ENCODE measurements around the gene QARS1.

The QARS1 gene

GRCh38 chr3:49120438-49121131 lies 16.0 kb upstream of the QARS1 start, which contains the start of gene USP19:
TSS of gene USP19 (minus strand) at chr3:49120823. CDS start at chr3:49119145, 1,678 bp downstream.
- in situ Hi-C loops (cut with MboI; ENCODE audit: low sequenced_read_pairs) = no loop called here

GRCh38 chr3:49120096-49120437 lies 15.5 kb upstream of the QARS1 start:
- in situ Hi-C loops (cut with MboI; ENCODE audit: low sequenced_read_pairs) = no loop called here

GRCh38 chr3:49119439-49119838 lies 14.9 kb upstream of the QARS1 start:
- in situ Hi-C loops (cut with MboI; ENCODE audit: low sequenced_read_pairs) = no loop called here

GRCh38 chr3:49119036-49119435 lies 14.5 kb upstream of the QARS1 start:
- in situ Hi-C loops (cut with MboI; ENCODE audit: low sequenced_read_pairs) = no loop called here

- in situ Hi-C loops (cut with MboI; ENCODE audit: low sequenced_read_pairs) = no loop called here
Observed at GRCh38 chr3:49112262-49112661, 7.7 kb upstream of the QARS1 start.

GRCh38 chr3:49111347-49111746 lies 6.8 kb upstream of the QARS1 start:
- in situ Hi-C loops (cut with MboI; ENCODE audit: low sequenced_read_pairs) = no loop called here

GRCh38 chr3:49110780-49111179 lies 6.2 kb upstream of the QARS1 start:
- in situ Hi-C loops (cut with MboI; ENCODE audit: low sequenced_read_pairs) = no loop called here

- in situ Hi-C loops (cut with MboI; ENCODE audit: low sequenced_read_pairs) = no loop called here
Observed at GRCh38 chr3:49108346-49108745, 3.8 kb upstream of the QARS1 start.

- in situ Hi-C loops (cut with MboI; ENCODE audit: low sequenced_read_pairs) = no loop called here
Observed at GRCh38 chr3:49104052-49104426, 518 bp downstream of the QARS1 start.

- in situ Hi-C loops (cut with MboI; ENCODE audit: low sequenced_read_pairs) = no loop called here
Observed at GRCh38 chr3:49100046-49100615, 4.4 kb downstream of the QARS1 start.

GRCh38 chr3:49098910-49099630 lies 5.5 kb downstream of the QARS1 start:
- in situ Hi-C loops (cut with MboI; ENCODE audit: low sequenced_read_pairs) = no loop called here

GRCh38 chr3:49098429-49098828 lies 6.1 kb downstream of the QARS1 start:
- in situ Hi-C loops (cut with MboI; ENCODE audit: low sequenced_read_pairs) = no loop called here

- in situ Hi-C loops (cut with MboI; ENCODE audit: low sequenced_read_pairs) = no loop called here
Observed at GRCh38 chr3:49093853-49094767, 10.4 kb downstream of the QARS1 start, which contains the start of gene QRICH1. TSS of gene QRICH1 (minus strand) at chr3:49094071. CDS start at chr3:49077017, 17,054 bp downstream.

GRCh38 chr3:49092938-49093852 lies 11.4 kb downstream of the QARS1 start:
- in situ Hi-C loops (cut with MboI; ENCODE audit: low sequenced_read_pairs) = no loop called here

- in situ Hi-C loops (cut with MboI; ENCODE audit: low sequenced_read_pairs) = no loop called here
Observed at GRCh38 chr3:49081429-49081828, 23.1 kb downstream of the QARS1 start.

- in situ Hi-C loops (cut with MboI; ENCODE audit: low sequenced_read_pairs) = no loop called here
Observed at GRCh38 chr3:49079270-49079669, 25.3 kb downstream of the QARS1 start.

GRCh38 chr3:49076646-49077045 lies 27.9 kb downstream of the QARS1 start:
- in situ Hi-C loops (cut with MboI; ENCODE audit: low sequenced_read_pairs) = no loop called here

GRCh38 chr3:49076116-49076515 lies 28.4 kb downstream of the QARS1 start:
- in situ Hi-C loops (cut with MboI; ENCODE audit: low sequenced_read_pairs) = no loop called here

GRCh38 chr3:49058011-49058410 lies 46.5 kb downstream of the QARS1 start:
- in situ Hi-C loops (cut with MboI; ENCODE audit: low sequenced_read_pairs) = no loop called here

- in situ Hi-C loops (cut with MboI; ENCODE audit: low sequenced_read_pairs) = no loop called here
Observed at GRCh38 chr3:49057268-49057667, 47.3 kb downstream of the QARS1 start.
